Stimulated activated CD4-positive, alpha-beta T cell treated with anti-CD3 and anti-CD28 coated beads, TNF-alpha, amount 100 ng/mL, for 1 hour (primary cell): ENCODE measurements around the gene DUSP16.

Experiments used
- DNase-seq, 3 donors: peaks; one replicate each; pipeline ENCODE4 v3.0.0-alpha.2; 2020; ENCODE audit warnings: low read depth in 3 of 3, low spot score in 1 of 3

DUSP16 gene

DNA sequence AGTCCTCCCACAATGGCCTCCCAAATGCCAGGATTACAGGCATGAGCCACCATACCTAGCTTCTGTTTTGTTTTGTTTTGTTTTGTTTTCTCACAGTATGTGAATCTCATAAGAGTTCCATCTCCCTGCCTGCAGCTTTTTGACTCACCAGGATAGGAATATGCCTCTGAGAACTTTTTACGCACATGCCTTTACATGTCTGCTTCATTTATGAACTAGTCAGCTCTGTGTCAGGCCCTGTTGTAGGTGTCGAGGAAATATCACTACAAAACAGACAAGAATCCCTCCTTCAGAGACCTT, 116.8 kb downstream of the DUSP16 start:
- DNase-seq = no peak

DNA sequence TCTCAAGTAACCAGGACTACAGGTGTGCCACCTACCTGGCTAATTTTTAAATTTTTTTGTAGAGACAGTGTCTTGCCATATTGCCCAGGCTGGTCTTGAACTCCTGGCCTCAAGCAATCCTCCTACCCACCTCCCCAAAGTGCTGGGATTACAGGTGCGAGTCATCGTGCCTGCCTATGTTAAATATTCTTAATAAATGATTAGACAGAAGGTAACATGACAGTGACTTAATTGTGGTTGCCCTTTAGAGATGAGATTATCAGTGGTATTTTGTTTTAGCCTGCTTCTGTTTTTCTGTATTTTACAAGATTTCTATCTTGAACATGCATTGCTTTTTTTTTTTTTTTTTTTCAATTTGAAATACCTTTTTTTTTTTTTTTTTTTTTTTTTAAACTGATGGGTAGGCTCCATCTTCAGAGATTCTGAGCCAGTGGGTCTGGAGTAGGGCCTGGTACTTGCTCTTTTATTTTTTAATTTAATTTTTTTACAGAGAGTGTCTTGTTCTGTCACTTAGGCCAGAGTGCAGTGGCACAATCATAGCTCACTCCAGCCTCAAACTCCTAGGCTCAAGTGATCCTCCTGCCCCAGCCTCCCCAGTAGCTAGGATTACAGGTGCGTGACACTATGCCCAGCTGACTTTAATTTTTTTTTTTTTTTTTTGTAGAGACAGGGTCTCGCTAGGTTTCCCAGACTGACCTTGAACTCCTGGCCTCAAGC, 117.3 kb downstream of the DUSP16 start:
- no peak for DNase-seq

DNA sequence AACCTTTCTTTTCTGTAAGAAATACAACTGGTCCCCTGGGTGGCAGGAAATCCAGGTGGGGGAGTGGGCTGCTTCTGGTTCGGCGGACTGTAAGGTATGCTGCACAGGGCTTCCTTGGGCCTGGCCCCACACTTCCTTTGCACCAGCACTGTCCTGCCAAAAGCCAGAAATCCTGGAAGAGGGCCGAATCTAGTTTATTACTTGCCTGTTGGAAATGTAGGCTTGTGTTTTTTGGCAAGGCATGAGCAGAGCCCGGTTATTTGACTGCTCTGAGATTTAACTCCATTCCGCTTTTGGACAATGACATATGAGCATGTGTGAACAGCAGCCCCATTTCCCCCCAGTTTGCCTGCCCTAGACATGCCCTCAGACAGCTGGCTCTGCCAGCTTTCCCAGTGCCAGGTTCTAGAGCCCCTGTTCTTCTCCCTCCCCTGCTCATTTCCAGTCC, 119.2 kb downstream of the DUSP16 start:
- no peak for DNase-seq

DNA sequence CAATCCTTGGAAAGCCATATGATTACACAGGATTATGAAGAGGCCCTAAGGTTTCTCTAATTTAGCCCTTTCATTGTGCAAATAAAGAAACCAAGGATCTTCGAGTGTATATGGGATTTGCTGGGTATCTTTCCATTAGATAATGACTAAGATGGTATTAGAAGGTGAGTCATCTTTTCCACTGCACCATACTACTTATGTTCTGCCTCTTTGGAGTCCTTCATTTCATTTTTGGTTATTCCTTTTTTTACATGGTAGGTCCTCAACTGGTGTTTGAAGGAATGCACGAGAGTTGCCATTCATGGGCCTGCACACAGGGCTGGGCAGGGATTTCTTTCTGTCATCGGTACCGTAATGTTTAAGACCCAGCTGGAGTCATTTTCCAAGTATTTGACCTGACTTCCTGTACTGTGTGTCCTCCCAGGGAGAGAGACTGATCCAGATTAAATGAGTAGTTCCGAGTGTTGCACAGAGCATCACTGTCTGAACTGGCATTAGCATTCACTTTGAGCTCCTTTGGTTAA, 120.1 kb downstream of the DUSP16 start:
- no peak for DNase-seq

DNA sequence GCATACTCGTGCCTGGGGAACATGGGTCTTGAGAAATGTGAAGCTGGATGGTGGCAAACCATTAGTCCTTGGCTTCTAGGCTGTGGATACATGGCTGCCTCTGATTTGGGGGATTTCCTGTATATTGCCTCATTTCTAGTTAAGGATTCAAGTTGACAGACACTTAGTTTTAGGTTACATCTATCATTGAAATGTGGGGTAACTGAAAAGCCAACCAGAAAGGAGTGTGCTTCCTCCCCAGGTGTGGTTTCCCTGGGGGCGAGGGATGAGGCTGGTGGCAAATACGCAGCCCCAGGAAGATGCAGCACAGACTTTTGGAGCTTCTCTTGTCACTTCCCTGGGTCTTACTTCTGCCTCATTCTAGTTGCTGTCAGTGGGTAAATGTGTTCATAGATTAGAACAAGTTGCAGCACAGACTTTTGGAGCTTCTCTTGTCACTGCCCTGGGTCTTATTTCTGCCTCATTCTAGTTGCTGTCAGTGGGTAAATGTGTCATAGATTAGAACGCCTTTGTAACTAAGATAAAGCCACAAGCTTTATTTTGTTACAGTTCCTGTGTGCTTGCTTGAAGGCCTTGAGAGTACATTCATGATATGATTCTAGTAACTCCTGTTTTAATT, 120.7 kb downstream of the DUSP16 start:
- no peak for DNase-seq

DNA sequence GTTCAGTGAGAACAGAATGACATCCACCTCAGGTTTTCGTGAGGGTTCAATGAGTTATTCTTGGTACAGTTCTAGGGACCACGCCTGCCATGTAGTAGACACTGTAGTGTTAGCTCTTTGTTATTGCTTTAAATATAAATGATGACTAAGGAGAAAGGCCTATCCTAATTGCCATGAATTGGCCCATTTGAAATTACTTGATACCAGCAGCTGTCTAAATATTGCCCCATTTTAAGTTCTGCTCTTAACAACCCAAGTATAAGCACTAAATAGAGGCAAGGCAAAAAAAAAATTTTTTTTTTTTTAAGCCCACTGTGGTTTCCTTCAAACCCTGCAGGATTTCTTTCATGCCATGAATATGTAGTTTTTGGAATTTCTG, 121.2 kb downstream of the DUSP16 start:
- no peak for DNase-seq

DNA sequence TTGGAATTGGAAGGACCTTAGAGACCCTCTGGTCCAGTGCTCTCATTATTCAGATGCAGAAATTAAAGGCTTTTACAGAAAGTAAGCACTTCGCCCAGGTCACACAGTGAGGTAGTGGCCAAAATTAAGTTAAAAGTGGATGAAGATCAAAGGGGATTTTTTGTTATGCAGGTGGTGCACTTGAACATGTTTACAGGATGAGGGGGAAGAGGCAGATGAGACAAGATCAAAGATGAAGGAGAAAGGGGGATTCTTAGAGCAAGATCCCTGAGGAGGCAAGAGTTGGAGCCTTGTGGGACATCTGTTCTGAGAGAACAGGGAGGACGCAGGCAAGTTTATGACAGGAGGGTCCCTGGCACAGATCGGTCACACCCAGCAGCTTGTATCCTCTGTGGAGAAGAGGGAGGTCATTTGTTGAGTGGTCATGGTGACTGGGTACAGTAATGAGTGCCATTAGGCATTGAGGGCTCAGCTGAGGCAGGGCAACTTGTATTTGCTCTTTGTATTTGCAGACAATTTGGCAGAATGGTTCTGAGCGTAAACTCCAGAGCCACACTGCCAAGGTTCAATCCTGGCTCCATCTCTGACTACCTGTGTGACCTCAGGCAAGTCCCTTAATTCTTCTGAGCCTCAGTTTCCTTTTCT, 121.8 kb downstream of the DUSP16 start:
- DNase-seq = no peak

DNA sequence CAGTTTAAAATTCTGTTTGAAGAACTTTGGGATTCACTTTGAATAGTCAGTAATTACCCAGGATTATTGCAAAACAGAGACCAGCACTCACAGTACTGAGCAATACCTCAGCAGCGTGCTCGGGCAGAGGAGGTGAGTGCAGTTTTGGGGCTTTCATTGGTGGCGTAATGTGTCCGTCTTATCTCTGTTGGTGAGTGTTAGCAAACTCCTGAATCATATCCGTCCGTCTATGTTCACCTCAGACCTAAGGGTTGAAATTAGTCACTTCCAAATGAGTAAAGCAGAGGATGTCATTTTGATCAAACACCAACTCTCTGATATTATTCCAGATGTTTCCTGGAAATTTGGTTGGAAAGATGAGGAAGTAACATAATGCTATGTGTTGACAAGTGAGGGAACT, 123.0 kb downstream of the DUSP16 start:
- peak in 2 of 3 donors; percentile 35 to 46 for DNase-seq

DNA sequence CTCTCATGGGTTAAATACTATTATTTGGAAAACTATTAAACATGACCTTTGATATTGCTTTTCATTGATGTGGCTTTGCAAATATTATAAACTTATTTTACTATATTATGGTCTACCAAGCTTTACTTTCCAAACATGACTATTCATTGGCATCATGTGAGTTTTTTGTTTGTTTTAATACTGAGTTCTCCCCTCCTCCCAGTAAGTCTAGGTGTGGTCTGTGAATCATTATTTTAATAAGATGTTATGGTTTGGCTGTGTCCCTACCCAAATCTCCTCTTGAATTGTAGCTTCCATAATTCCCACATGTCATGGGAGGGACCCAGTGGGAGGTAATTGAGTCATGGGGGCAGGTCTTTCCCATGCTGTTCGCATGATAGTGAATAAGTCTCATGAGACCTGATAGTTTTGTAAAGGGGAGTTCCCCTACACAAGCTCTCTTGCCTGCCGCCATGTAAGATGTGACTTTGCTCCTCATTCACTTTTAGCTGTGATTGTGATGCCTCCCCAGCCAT, 125.8 kb downstream of the DUSP16 start:
- DNase-seq = no peak

DNA sequence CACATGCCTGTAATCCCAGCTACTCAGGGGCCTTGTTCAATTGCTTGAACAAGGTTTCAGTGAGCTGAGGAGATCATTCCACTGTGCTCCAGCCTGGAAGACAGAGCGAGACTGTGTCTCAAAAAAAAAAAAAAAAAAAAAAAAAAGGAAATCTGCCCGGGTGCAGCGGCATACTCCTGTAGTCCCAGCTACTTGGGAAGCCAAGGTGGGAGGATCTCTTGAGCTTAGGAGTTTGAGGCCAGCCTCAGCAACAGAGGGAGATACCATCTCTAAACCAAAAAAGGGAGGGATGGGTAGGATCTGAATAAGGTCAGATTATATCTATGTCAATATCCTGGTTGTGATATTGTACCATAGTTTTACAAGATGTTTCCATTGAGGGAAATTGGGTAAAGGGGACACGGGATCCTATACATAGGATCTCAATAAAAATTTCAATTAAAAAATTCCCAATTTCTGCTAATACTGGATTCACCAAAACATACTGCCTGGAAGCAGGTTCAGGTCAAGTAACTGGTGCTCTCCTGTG, 129.4 kb downstream of the DUSP16 start:
- DNase-seq = no peak

DNA sequence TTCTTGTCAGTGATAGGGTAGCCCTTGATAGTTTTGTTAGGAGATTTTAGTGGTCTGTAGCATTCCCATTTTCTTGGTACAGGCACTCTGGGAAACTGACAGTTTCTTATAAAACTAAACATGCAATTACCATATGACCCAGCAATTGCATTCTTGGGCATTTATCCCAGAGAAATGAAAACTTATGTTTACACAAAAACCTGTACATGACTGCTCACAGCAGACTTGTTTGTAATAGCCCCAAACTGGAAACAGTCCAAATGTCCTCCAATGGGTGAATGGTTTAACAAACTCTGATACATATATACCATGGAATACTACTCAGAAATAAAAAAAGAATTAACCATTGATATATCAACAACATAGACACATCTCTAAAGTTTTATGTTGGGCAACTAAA, 130.3 kb downstream of the DUSP16 start:
- no peak for DNase-seq

DNA sequence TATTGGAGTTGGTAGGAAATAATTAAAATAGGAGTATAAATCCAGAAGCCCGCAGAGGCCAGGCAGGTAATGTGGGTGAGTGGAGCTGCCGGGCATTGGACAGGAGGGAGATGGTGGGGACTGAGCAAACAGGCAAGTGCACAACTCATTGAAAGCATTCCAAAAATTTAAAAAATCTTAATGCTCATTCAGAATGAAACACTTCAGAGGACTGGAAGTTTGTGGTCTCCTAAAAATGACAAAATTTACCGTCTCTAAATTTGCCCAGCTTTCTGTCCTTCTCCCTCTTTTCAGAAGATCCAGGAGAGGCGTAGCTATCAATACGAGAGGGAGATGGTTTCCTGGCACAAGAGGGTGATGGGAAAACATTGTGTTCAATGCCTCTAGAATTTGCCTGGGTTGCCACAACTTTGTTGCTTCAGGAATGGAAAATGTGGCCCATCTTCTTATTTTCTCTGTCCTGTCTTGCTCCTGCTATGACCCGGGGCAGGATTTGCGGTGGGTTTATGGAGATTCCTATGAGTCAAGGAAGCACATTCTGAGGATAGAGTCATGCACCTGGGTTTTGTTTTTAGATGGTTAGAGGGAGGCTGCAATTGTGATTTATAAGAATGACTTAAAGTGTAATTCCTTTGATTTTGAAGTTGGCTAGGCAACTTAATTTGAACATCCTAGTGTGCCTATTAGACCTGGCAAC, 133.6 kb downstream of the DUSP16 start:
- no peak for DNase-seq

DNA sequence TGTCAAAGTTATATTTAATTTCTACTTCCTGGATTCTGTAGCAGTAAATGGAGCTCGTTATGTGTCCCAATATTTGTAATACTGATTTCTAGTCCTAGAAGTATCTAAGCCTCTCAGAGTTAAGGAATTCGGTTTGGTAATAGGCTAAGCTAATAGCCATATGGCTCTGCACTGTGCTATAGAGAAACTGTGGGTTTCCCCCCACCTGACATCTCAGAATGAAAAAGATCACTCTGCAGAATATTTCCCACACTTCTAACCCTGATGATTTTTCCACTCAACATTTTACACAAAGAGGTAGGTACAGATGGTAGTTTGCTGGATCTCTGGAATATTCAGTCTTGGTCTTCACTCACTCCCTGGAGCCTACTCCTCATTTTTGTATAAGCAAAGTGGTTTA, 134.6 kb downstream of the DUSP16 start:
- DNase-seq = no peak

DNA sequence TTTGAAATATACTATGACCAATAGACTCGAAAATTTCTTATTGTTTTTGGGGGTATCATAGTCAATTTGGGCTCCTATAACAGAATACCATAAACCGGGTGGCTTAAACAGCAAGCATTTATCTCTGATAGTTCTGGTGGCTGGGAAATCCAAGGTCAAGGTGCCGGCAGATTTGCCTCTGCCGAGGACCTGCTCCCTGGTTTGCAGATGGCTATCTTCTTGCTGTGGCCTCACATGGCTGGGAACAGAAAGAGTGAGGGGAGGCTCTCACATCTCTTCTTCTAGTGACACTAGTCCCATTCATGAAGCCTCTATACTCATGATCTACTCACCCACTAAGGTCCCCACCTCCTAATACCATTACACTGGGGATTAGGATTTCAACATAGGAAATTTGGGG, 135.1 kb downstream of the DUSP16 start:
- no peak for DNase-seq

DNA sequence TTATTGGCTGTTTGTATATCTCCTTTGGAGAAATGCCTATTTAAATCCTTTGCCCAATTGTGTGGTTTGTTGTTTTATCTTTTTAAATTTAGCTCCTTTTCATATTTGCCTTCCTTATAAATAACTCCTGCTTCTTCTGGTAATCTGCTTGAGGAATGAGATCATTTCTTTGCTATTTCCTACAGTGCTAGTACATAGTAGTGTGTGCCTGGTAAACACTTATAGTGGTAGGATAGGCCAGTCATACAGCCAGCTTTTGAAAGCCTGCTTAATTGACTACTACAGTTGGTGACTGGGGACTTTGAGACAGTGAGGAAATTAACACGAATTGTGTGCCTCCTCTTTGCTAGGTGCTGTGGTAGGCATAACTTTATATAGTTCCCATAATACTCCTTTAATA, 137.0 kb downstream of the DUSP16 start:
- no peak for DNase-seq

DNA sequence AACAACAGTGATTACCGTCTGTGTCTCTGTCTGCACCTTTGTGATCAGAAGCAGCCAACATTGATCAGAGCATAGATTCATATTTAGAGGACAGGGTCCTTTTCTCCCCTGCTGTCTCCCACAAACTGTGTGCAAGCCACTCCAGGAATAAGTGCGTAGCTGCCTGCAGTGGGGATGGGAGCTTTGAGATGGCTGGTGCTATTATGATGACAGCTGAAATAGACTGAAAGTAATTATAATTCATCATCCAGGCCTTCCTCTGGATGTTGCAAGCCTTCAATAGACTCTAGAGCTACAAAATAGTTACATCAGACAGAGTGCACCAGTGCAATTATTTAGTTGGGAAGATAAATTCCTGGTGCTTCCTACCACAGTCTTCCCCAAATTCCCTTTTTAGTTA, 137.7 kb downstream of the DUSP16 start:
- DNase-seq = no peak
